NT2/D1 (cell line): ENCODE results near the gene CREB3L1.

Experiments used
- DNase-seq: peaks from one replicate; pipeline ENCODE4 v3.0.0-alpha.2; 2011; ENCODE audit warnings: low read depth, low spot score
- H3K27me3 ChIP-seq: 2 replicates; pipeline ENCODE4 v1.6.0; 2011; ENCODE audit warnings: mild to moderate bottlenecking; ENCODE audit not compliant: insufficient read length, insufficient read depth
- H3K36me3 ChIP-seq: 2 replicates; pipeline ENCODE4 v1.6.1; 2011; ENCODE audit warnings: mild to moderate bottlenecking, low read length, mixed read lengths; ENCODE audit not compliant: insufficient read depth, insufficient read length
- H3K4me1 ChIP-seq: 2 replicates; pipeline ENCODE4 v1.5.1; 2011; ENCODE audit not compliant: insufficient read depth, insufficient read length
- H3K4me3 ChIP-seq: 2 replicates; pipeline ENCODE4 v1.5.1; 2011; ENCODE audit warnings: low read depth; ENCODE audit not compliant: insufficient read length
- H3K9ac ChIP-seq: 2 replicates; pipeline ENCODE4 v1.6.0; 2011; ENCODE audit warnings: low read depth; ENCODE audit not compliant: insufficient read length
- H3K9me3 ChIP-seq: 2 replicates; pipeline ENCODE4 v1.5.1; 2011; ENCODE audit warnings: mild to moderate bottlenecking, low read length; ENCODE audit not compliant: insufficient read depth
- SUZ12 ChIP-seq: IDR thresholded peaks from 2 replicates; pipeline ENCODE4 v1.6.1; 2011; ENCODE audit not compliant: insufficient read length, insufficient read depth; ENCODE audit errors: extremely low read depth
- YY1 ChIP-seq: IDR thresholded peaks from 2 replicates; pipeline ENCODE4 v1.6.1; 2011; ENCODE audit not compliant: insufficient read length, insufficient read depth
- ZNF274 ChIP-seq: IDR thresholded peaks from 2 replicates; pipeline ENCODE4 v1.6.1; 2011; ENCODE audit warnings: mild to moderate bottlenecking, low read depth, low read length

CREB3L1 gene

DNA sequence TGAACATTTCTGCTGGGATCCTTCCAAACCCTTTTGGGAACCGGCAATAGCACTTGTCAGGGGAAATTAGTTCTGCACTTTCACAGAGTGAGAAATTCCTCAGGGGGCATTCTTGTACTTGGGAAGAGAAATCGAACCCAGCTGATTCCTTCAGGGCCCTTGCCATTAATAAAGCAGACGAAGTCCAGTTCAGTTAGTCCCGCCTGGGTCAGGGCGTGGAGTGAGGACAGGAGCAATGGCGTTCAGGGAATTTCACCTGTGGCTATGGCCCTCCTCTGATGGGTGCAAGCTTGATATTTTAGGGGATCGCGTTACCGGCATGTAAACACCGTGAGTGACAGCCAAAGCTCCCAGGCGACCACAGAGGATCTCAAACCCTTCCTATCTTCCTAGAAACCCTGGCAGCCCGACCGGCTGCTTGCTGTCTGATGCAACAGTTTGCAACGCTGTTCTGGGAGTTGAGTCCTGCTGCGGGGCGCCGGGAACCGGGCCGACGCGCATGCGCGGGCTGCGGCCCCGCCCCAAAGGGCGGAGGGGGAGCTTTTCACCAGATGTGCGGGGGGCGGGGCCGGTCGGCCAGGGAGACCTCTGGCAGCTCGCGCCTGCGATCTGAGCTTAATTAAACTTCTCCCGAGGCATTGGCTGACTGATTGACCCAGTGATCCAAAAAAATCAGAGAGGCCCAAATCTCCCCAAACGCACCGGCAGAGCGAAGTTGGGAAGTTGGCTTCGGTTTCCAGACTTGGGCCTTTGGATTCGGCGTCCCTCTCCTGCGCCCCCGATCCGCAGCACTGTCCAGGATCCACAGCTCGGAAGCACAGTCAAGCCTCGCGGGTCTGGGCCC lies 34.3 kb upstream of the CREB3L1 start:
- H3K9me3 ChIP-seq = no peaks in the 10 kb centered on the region
- H3K4me1 ChIP-seq = peaks cover 12% of the 10 kb centered on the region
- peaks cover 8% of the 10 kb centered on the region for H3K27me3 ChIP-seq
- H3K9ac ChIP-seq = peak overlapping the region; percentile 98
- peak overlapping the region; percentile 70 for H3K4me3 ChIP-seq
- DNase-seq = peak; percentile 97
- TF ChIP-seq YY1 (no peak), ZNF274 (no peak), SUZ12 (no peak)
- no peaks in the 10 kb centered on the region for H3K36me3 ChIP-seq

DNA sequence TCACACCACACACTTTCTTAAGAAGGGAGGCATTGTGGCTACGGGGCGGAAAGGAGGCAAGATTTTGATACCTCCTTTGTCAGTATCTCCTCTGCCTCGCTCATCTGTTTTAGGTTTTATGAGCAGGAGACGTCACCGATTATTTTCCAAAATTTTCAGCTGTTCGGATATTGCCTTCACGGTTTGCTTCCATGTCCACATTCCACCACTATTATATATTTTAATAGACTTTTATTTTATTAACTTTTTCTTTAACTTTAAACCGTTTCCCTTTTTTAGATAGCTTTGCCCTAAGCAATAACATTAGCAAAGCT lies 33.7 kb upstream of the CREB3L1 start:
- Histone ChIP-seq H3K9me3 (no peaks in the 10 kb centered on the region), H3K36me3 (no peaks in the 10 kb centered on the region), H3K4me3 (peak overlapping the region; percentile 70), H3K4me1 (peaks cover 8% of the 10 kb centered on the region), H3K27me3 (peaks cover 3% of the 10 kb centered on the region), H3K9ac (peak overlapping the region; percentile 91)
- TF ChIP-seq SUZ12 (no peak), YY1 (no peak), ZNF274 (no peak)
- no peak for DNase-seq

- Histone ChIP-seq H3K4me1 (peaks cover 2% of the 10 kb centered on the region), H3K9me3 (no peaks in the 10 kb centered on the region), H3K4me3 (no peak overlapping the region), H3K27me3 (no peaks in the 10 kb centered on the region), H3K36me3 (no peaks in the 10 kb centered on the region), H3K9ac (no peak overlapping the region)
- TF ChIP-seq ZNF274 = no peak
- no peak for TF ChIP-seq SUZ12
- no peak for TF ChIP-seq YY1
- DNase-seq = no peak
These were observed 30.9 kb upstream of the CREB3L1 start for GRCh38 chr11:46246521-46246920.

DNA sequence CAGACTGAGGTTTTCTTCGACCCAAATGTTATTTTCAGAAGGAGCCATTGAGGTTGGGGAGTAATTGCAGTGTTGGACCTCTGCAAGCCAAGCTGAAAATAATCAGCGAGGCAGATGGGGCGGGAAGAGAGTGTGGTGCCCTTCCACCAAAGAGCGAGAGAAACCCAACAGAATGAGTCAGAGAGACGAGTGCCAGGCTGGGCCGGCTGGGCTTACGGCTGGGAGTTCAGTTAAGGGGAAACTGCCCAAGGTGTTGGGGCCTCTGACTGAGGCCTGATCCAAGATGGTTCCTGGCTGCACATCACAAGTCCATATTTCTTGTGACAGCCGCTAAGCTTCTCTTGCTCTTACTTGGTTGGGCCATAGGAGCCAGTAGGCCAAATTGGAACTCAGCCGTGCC lies 30.4 kb upstream of the CREB3L1 start:
- H3K9ac ChIP-seq = no peak overlapping the region
- no peaks in the 10 kb centered on the region for H3K27me3 ChIP-seq
- no peak for DNase-seq
- H3K4me1 ChIP-seq = peaks cover 5% of the 10 kb centered on the region
- H3K36me3 ChIP-seq = no peaks in the 10 kb centered on the region
- TF ChIP-seq ZNF274 = no peak
- no peak for TF ChIP-seq SUZ12
- no peak for TF ChIP-seq YY1
- no peaks in the 10 kb centered on the region for H3K9me3 ChIP-seq
- no peak overlapping the region for H3K4me3 ChIP-seq

DNA sequence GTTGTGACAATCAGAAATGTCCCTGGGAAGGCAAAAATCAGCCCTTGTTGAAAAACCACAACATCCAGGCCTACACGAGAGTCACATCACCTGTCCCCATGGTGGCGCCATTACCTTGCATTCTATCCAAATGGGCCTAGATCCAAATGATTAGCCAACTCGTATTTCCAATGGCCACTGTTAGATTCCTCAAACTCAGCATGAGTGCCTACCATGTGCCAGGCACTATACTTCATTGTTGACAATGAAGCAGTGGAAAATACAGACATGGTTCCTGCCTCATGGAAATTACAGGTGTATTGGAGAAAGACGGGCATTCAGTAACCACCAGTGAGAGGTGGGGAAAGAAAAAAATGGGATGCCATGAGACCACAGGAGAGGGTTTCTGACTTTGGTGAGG lies 29.8 kb upstream of the CREB3L1 start:
- Histone ChIP-seq H3K4me1 (peaks cover 5% of the 10 kb centered on the region), H3K27me3 (no peaks in the 10 kb centered on the region), H3K36me3 (no peaks in the 10 kb centered on the region), H3K9ac (no peak overlapping the region), H3K4me3 (no peak overlapping the region), H3K9me3 (no peaks in the 10 kb centered on the region)
- peak; percentile 87 for DNase-seq
- no peak for TF ChIP-seq SUZ12
- no peak for TF ChIP-seq YY1

DNA sequence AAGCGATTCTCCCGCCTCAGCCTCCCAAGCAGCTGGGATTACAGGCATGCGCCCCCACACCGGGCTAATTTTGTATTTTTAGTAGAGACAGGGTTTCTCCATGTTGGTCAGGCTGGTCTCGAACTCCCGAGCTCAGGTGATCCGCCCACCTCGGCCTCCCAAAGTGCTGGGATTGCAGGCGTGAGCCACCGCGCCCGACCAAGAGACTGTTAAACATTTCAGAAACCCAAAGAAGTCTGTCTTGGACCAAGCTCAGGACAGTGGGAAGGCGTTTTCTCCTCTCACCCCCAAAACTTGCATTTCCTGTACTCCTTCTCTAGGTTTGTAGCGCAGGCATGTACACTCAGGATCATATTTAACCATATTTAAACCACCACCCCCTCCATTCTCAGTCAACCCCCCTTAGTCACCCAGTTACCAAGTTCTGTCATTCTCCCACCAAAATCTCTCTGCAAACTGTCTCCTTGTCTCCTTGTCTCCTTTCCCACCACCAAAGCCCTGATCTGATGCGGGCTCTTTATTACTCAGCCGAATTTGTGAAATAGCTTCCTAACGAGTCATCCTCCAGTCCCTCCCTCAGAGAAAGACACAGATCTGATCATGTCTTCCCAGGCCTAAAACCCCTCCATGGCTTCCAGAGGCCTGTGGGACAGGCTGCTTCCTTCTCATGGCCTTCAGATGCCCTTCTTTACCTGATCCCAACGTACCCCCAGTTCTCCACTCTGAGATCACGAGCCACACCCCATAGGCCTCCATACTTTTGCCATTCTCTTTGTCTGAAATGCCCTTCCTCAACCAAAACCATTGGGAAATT lies 29.0 kb upstream of the CREB3L1 start:
- Histone ChIP-seq H3K4me3 (no peak overlapping the region), H3K27me3 (no peaks in the 10 kb centered on the region), H3K36me3 (no peaks in the 10 kb centered on the region), H3K9me3 (no peaks in the 10 kb centered on the region), H3K4me1 (peaks cover 5% of the 10 kb centered on the region), H3K9ac (no peak overlapping the region)
- no peak for TF ChIP-seq YY1
- TF ChIP-seq SUZ12 = no peak
- no peak for TF ChIP-seq ZNF274
- DNase-seq = peak; percentile 89
